ENCODE results near the gene GCG. TPM values are rescaled to one million over a fixed set of nuclear protein-coding genes. Genes with fewer than 3 reads are reported as not detected.
A peak's percentile ranks its signal among the peaks of the same experiment; 100 is the strongest.

GCG gene
- total RNA-seq, 1 donor from 2014 or later, result not detected

- Mint-ChIP-seq H3K4me3 (ENCODE audit: unreplicated experiment) (no peak overlapping the region), H3K36me3 (ENCODE audit: unreplicated experiment) (peaks cover 20% of the 10 kb centered on the region), H3K4me1 (ENCODE audit: unreplicated experiment) (peaks cover 54% of the 10 kb centered on the region), H3K27me3 (ENCODE audit: unreplicated experiment) (no peaks in the 10 kb centered on the region), H3K9me3 (ENCODE audit: unreplicated experiment) (no peaks in the 10 kb centered on the region), H3K27ac (ENCODE audit: unreplicated experiment) (peak overlapping the region; percentile 66)
- no peak for TF ChIP-seq CTCF (IDR thresholded peaks at IDR 0.05)
- no peak for DNase-seq (ENCODE audit: extremely low spot score, unreplicated experiment)
Observed at GRCh38 chr2:162197069-162197825, 45.2 kb upstream of the GCG start.

- H3K36me3 Mint-ChIP-seq (ENCODE audit: unreplicated experiment), result peaks cover 21% of the 10 kb centered on the region
- H3K27ac Mint-ChIP-seq (ENCODE audit: unreplicated experiment), result peak overlapping the region; percentile 64
- no peak for TF ChIP-seq CTCF (IDR thresholded peaks at IDR 0.05)
- no peaks in the 10 kb centered on the region for H3K9me3 Mint-ChIP-seq (ENCODE audit: unreplicated experiment)
- H3K27me3 Mint-ChIP-seq (ENCODE audit: unreplicated experiment), result no peaks in the 10 kb centered on the region
- H3K4me1 Mint-ChIP-seq (ENCODE audit: unreplicated experiment), result peaks cover 54% of the 10 kb centered on the region
- H3K4me3 Mint-ChIP-seq (ENCODE audit: unreplicated experiment), result no peak overlapping the region
- no peak for DNase-seq (ENCODE audit: extremely low spot score, unreplicated experiment)
Observed at GRCh38 chr2:162196638-162197037, 44.6 kb upstream of the GCG start.

GRCh38 chr2:162188451-162188850 is 36.4 kb upstream of the GCG start:
- Mint-ChIP-seq H3K4me3 (ENCODE audit: unreplicated experiment) (no peak overlapping the region), H3K9me3 (ENCODE audit: unreplicated experiment) (no peaks in the 10 kb centered on the region), H3K27me3 (ENCODE audit: unreplicated experiment) (no peaks in the 10 kb centered on the region), H3K27ac (ENCODE audit: unreplicated experiment) (no peak overlapping the region), H3K36me3 (ENCODE audit: unreplicated experiment) (peaks cover 41% of the 10 kb centered on the region), H3K4me1 (ENCODE audit: unreplicated experiment) (peaks cover 13% of the 10 kb centered on the region)
- no peak for TF ChIP-seq CTCF (IDR thresholded peaks at IDR 0.05)
- no peak for DNase-seq (ENCODE audit: extremely low spot score, unreplicated experiment)

- no peak overlapping the region for H3K27ac Mint-ChIP-seq (ENCODE audit: unreplicated experiment)
Observed at GRCh38 chr2:162185541-162186232, 33.6 kb upstream of the GCG start.

More at GRCh38 chr2:162185541-162186232, 33.6 kb upstream of the GCG start:
- no peaks in the 10 kb centered on the region for H3K27me3 Mint-ChIP-seq (ENCODE audit: unreplicated experiment)
- TF ChIP-seq CTCF (IDR thresholded peaks at IDR 0.05), result no peak
- H3K4me3 Mint-ChIP-seq (ENCODE audit: unreplicated experiment), result no peak overlapping the region
- no peaks in the 10 kb centered on the region for H3K9me3 Mint-ChIP-seq (ENCODE audit: unreplicated experiment)
- H3K4me1 Mint-ChIP-seq (ENCODE audit: unreplicated experiment), result peaks cover 29% of the 10 kb centered on the region
- no peak for DNase-seq (ENCODE audit: extremely low spot score, unreplicated experiment)
- H3K36me3 Mint-ChIP-seq (ENCODE audit: unreplicated experiment), result peaks cover 36% of the 10 kb centered on the region
